ENCODE measurements around the gene CPEB1. TPM values are rescaled to one million over a fixed set of nuclear protein-coding genes. Genes with fewer than 3 reads are reported as not detected.

CPEB1 gene
- total RNA-seq, 1 donor from 2014 or later = 15.4 TPM

DNA sequence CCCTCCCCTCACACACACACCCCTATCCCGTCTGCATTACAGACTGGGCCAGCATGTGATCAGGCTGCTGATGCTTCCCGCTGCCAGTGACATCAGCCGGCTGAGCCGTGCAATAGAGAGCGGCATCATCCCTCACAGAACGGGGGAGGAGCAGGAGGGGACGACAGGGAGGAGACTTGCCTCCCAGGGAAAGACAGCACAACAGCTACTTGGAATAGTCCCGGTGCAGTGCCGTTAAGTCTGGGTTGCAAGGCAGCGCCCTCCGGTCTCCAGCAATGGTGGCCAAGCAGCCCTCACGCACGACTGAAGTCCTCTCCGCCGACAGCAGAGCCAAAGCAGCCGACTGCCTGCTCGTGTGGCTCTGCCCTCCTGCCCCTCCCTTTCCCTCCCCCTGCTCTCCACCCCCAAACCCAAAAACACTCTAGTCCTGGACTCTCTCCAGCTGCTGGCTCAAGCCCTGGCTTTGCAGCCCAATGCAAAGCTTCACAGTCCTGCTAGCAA is 75.4 kb downstream of the CPEB1 start:
- H2AFZ ChIP-seq (ENCODE audit: low read depth, low read length) = peak overlapping the region; percentile 94
- H4K20me1 ChIP-seq (ENCODE audit: insufficient read depth, low read length) = no peaks in the 10 kb centered on the region
- H3K9me3 ChIP-seq (ENCODE audit: insufficient read depth, low read depth, low read length) = no peaks in the 10 kb centered on the region
- no peaks in the 10 kb centered on the region for H3K27me3 Mint-ChIP-seq (ENCODE audit: low read depth, unreplicated experiment)
- TF ChIP-seq, protein P1, sequence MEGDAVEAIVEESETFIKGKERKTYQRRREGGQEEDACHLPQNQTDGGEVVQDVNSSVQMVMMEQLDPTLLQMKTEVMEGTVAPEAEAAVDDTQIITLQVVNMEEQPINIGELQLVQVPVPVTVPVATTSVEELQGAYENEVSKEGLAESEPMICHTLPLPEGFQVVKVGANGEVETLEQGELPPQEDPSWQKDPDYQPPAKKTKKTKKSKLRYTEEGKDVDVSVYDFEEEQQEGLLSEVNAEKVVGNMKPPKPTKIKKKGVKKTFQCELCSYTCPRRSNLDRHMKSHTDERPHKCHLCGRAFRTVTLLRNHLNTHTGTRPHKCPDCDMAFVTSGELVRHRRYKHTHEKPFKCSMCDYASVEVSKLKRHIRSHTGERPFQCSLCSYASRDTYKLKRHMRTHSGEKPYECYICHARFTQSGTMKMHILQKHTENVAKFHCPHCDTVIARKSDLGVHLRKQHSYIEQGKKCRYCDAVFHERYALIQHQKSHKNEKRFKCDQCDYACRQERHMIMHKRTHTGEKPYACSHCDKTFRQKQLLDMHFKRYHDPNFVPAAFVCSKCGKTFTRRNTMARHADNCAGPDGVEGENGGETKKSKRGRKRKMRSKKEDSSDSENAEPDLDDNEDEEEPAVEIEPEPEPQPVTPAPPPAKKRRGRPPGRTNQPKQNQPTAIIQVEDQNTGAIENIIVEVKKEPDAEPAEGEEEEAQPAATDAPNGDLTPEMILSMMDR (IDR thresholded peaks at IDR 0.05; ENCODE audit: insufficient read depth, low read depth, low read length) = no peak
- H3K27ac ChIP-seq (ENCODE audit: low read depth, low read length) = no peak overlapping the region
- peak overlapping the region; percentile 90 for H3K4me2 ChIP-seq (ENCODE audit: low read length)
- FAIRE-seq (no peak), DNase-seq (ENCODE audit: low read depth) (peak; percentile 75)
- peaks cover 8% of the 10 kb centered on the region for H3K36me3 Mint-ChIP-seq (ENCODE audit: low read depth, unreplicated experiment)
- H3K4me3 ChIP-seq (ENCODE audit: insufficient read depth, low read depth, low read length) = peak overlapping the region; percentile 53
- H3K4me1 ChIP-seq (ENCODE audit: insufficient read depth, low read length) = peaks cover 18% of the 10 kb centered on the region
- H3K4me3 Mint-ChIP-seq (ENCODE audit: unreplicated experiment) = peak overlapping the region; percentile 79
- H3K9ac ChIP-seq (ENCODE audit: low read length) = peak overlapping the region; percentile 24
- peaks cover 43% of the 10 kb centered on the region for H3K4me1 Mint-ChIP-seq (ENCODE audit: low read depth, unreplicated experiment)
- no peaks in the 10 kb centered on the region for H3K36me3 ChIP-seq (ENCODE audit: insufficient read depth, low read length)
- H3K27ac Mint-ChIP-seq (ENCODE audit: unreplicated experiment) = peak overlapping the region; percentile 80
- peaks cover 2% of the 10 kb centered on the region for H3K27me3 ChIP-seq (ENCODE audit: insufficient read depth, low read length)
- H3K79me2 ChIP-seq (ENCODE audit: insufficient read depth, low read length) = no peaks in the 10 kb centered on the region
- H3K9me3 Mint-ChIP-seq (ENCODE audit: unreplicated experiment) = peaks cover under 1% of the 10 kb centered on the region

GRCh38 chr15:82570721-82571508 is 76.2 kb downstream of the CPEB1 start:
- Histone ChIP-seq H3K36me3 (ENCODE audit: insufficient read depth, low read length) (no peaks in the 10 kb centered on the region), H3K9me3 (ENCODE audit: insufficient read depth, low read depth, low read length) (no peaks in the 10 kb centered on the region), H3K4me1 (ENCODE audit: insufficient read depth, low read length) (peaks cover 18% of the 10 kb centered on the region), H4K20me1 (ENCODE audit: insufficient read depth, low read length) (peaks cover 3% of the 10 kb centered on the region), H3K4me2 (ENCODE audit: low read length) (peak overlapping the region; percentile 90), H3K79me2 (ENCODE audit: insufficient read depth, low read length) (no peaks in the 10 kb centered on the region), H3K4me3 (ENCODE audit: insufficient read depth, low read depth, low read length) (peak overlapping the region; percentile 53), H3K27ac (ENCODE audit: low read depth, low read length) (no peak overlapping the region), H3K9ac (ENCODE audit: low read length) (peak overlapping the region; percentile 24), H3K27me3 (ENCODE audit: insufficient read depth, low read length) (peaks cover 2% of the 10 kb centered on the region), H2AFZ (ENCODE audit: low read depth, low read length) (peak overlapping the region; percentile 94)
- peaks cover 5% of the 10 kb centered on the region for H3K9me3 Mint-ChIP-seq (ENCODE audit: unreplicated experiment)
- peak overlapping the region; percentile 92 for H3K27ac Mint-ChIP-seq (ENCODE audit: unreplicated experiment)
- H3K4me1 Mint-ChIP-seq (ENCODE audit: low read depth, unreplicated experiment) = peaks cover 50% of the 10 kb centered on the region
- DNase-seq (ENCODE audit: low read depth) = peak; percentile 48
- no peak for FAIRE-seq
- TF ChIP-seq, protein P1 (IDR thresholded peaks at IDR 0.05; ENCODE audit: insufficient read depth, low read depth, low read length) = no peak
- TF ChIP-seq EZH2 (IDR thresholded peaks at IDR 0.05; ENCODE audit: insufficient read depth, low read length) = no peak
- H3K4me3 Mint-ChIP-seq (ENCODE audit: unreplicated experiment) = peak overlapping the region; percentile 79
- peaks cover 9% of the 10 kb centered on the region for H3K36me3 Mint-ChIP-seq (ENCODE audit: low read depth, unreplicated experiment)
- H3K27me3 Mint-ChIP-seq (ENCODE audit: low read depth, unreplicated experiment) = no peaks in the 10 kb centered on the region

GRCh38 chr15:82569834-82570233 is 77.3 kb downstream of the CPEB1 start:
- no peak for TF ChIP-seq EZH2 (IDR thresholded peaks at IDR 0.05; ENCODE audit: insufficient read depth, low read length)
- TF ChIP-seq, protein P1 (IDR thresholded peaks at IDR 0.05; ENCODE audit: insufficient read depth, low read depth, low read length) = no peak
- Mint-ChIP-seq H3K27me3 (ENCODE audit: low read depth, unreplicated experiment) (no peaks in the 10 kb centered on the region), H3K4me1 (ENCODE audit: low read depth, unreplicated experiment) (peaks cover 61% of the 10 kb centered on the region), H3K27ac (ENCODE audit: unreplicated experiment) (no peak overlapping the region), H3K9me3 (ENCODE audit: unreplicated experiment) (peaks cover 5% of the 10 kb centered on the region), H3K4me3 (ENCODE audit: unreplicated experiment) (no peak overlapping the region), H3K36me3 (ENCODE audit: low read depth, unreplicated experiment) (peaks cover 9% of the 10 kb centered on the region)
- Histone ChIP-seq H3K79me2 (ENCODE audit: insufficient read depth, low read length) (no peaks in the 10 kb centered on the region), H4K20me1 (ENCODE audit: insufficient read depth, low read length) (peaks cover 3% of the 10 kb centered on the region), H3K9me3 (ENCODE audit: insufficient read depth, low read depth, low read length) (no peaks in the 10 kb centered on the region), H3K4me1 (ENCODE audit: insufficient read depth, low read length) (peaks cover 18% of the 10 kb centered on the region), H3K36me3 (ENCODE audit: insufficient read depth, low read length) (no peaks in the 10 kb centered on the region), H3K27ac (ENCODE audit: low read depth, low read length) (no peak overlapping the region), H3K9ac (ENCODE audit: low read length) (no peak overlapping the region), H3K4me2 (ENCODE audit: low read length) (no peak overlapping the region), H3K4me3 (ENCODE audit: insufficient read depth, low read depth, low read length) (no peak overlapping the region), H3K27me3 (ENCODE audit: insufficient read depth, low read length) (peaks cover 2% of the 10 kb centered on the region), H2AFZ (ENCODE audit: low read depth, low read length) (no peak overlapping the region)
- FAIRE-seq (no peak), DNase-seq (ENCODE audit: low read depth) (no peak)
